K562 (cell line): Measurements from ENCODE around the gene WDR17. TPM values are rescaled to one million over a fixed set of nuclear protein-coding genes. Genes with fewer than 3 reads are reported as not detected.

Experiments
- ATAC-seq: fragments of 200-7000 bp; cut with Tn5 transposase; 3 replicates; pipeline ENCODE4 v1.9.1; 2020; ENCODE audit warnings: moderate library complexity
- BruUV-seq: library from RNA; stranded (reverse); fragments of 400-500 nt; replicated peaks from 2 replicates; lab custom pipeline; 2021; lab: Mats Ljungman, UMichigan
- CTCF ChIA-PET: fragments of 300-600 bp; formaldehyde crosslinking; extraction: SDS; loops from one replicate; lab custom pipeline; 2021; ENCODE audit warnings: low intra/inter-chr PET ratio; lab: Yijun Ruan, JAX
- POLR2A ChIA-PET: fragments of 300-600, 350-650 bp; sonication (Branson Sonifier 250); formaldehyde crosslinking; extraction: SDS; loops from one replicate; lab custom pipeline; 2021; ENCODE audit warnings: antibody characterized with exemption, inconsistent platforms; lab: Yijun Ruan, JAX
- DNase-seq, 4 experiments: peaks; one replicate each; pipeline versions ENCODE4 v3.0.0 to v3.0.0-alpha.2; 2011 to 2018; ENCODE audit warnings: low spot score in 3 of 4, mixed read lengths in 3 of 4; ENCODE audit errors: extremely low read depth in 1 of 4
- FAIRE-seq: peaks from 2 replicates; lab custom pipeline; 2011; peaks lifted over from hg19 to GRCh38; lab: Jason Lieb, UNC
- H2AFZ ChIP-seq: 2 replicates; pipeline ENCODE4 v1.6.0; 2011; ENCODE audit warnings: low read depth, low read length, control low read depth, inconsistent platforms
- H3K27ac ChIP-seq: fragments of 200-600 bp; 3 replicates; pipeline ENCODE4 v1.8.0; 2011; ENCODE audit warnings: low read depth, mild to moderate bottlenecking, control low read depth, inconsistent platforms, low read length, moderate library complexity, mixed read lengths; ENCODE audit errors: extremely low read depth
- H3K27me3 ChIP-seq, 2 experiments: fragments of 300-600 bp in 1 of 2; 2 replicates in 1 of 2; 3 replicates in 1 of 2; pipeline versions ENCODE4 v1.6.0 to v1.8.0; 2011; ENCODE audit warnings: inconsistent platforms in 2 of 2, low read length in 2 of 2, mild to moderate bottlenecking in 1 of 2, mixed read lengths in 1 of 2, moderate library complexity in 1 of 2; ENCODE audit not compliant: control insufficient read depth in 2 of 2, insufficient read depth in 2 of 2
- H3K36me3 ChIP-seq: fragments of 300-600 bp; 3 replicates; pipeline ENCODE4 v1.8.0; 2011; ENCODE audit warnings: mild to moderate bottlenecking, low read length, inconsistent platforms; ENCODE audit not compliant: control insufficient read depth, insufficient read depth
- H3K4me1 ChIP-seq, 2 experiments: fragments of 200-600 bp in 1 of 2; replicated peaks in 1 of 2; 2 replicates in 1 of 2; 3 replicates in 1 of 2; pipeline versions ENCODE4 v1.5.1 to v1.8.0; 2011; ENCODE audit warnings: inconsistent platforms in 2 of 2, low read length in 2 of 2, mild to moderate bottlenecking in 1 of 2, mixed read lengths in 1 of 2, moderate library complexity in 1 of 2; ENCODE audit not compliant: control insufficient read depth in 2 of 2, insufficient read depth in 2 of 2
- H3K4me2 ChIP-seq: 2 replicates; pipeline ENCODE4 v1.6.1; 2011; ENCODE audit warnings: low read length, control low read depth, inconsistent platforms, mixed read lengths; ENCODE audit not compliant: insufficient read depth
- H3K4me3 ChIP-seq: fragments of 200-600 bp; sonication (generic), shearing (Covaris generic); 2 replicates; pipeline ENCODE4 v1.5.1; 2016; ENCODE audit warnings: control low read depth, inconsistent platforms
- H3K79me2 ChIP-seq: fragments of 200-600 bp; 3 replicates; pipeline ENCODE4 v1.8.0; 2011; ENCODE audit warnings: low read length, inconsistent platforms; ENCODE audit not compliant: control insufficient read depth, insufficient read depth
- H3K9ac ChIP-seq, 2 experiments: 2 replicates each; pipeline versions ENCODE4 v1.6.0 to v1.6.1; 2011; ENCODE audit warnings: low read depth in 2 of 2, low read length in 2 of 2, control low read depth in 1 of 2, inconsistent platforms in 1 of 2, mild to moderate bottlenecking in 1 of 2, mixed read lengths in 1 of 2; ENCODE audit not compliant: insufficient read depth in 1 of 2
- H3K9me1 ChIP-seq: one replicate; pipeline ENCODE4 v1.6.0; 2011; ENCODE audit warnings: inconsistent platforms, mild to moderate bottlenecking, low read length, moderate library complexity; ENCODE audit not compliant: control insufficient read depth, insufficient read depth
- H3K9me3 ChIP-seq: replicated peaks from 2 replicates; pipeline ENCODE4 v1.5.1; 2011; ENCODE audit warnings: low read depth, low read length, inconsistent platforms; ENCODE audit not compliant: control insufficient read depth, insufficient read depth
- H4K20me1 ChIP-seq: replicated peaks from 2 replicates; pipeline ENCODE4 v1.6.1; 2011; ENCODE audit warnings: low read length, inconsistent platforms, mixed read lengths; ENCODE audit not compliant: control insufficient read depth, insufficient read depth
- PBX2 ChIP-seq, 2 experiments: IDR thresholded peaks in 1 of 2; conservative IDR thresholded peaks in 1 of 2; 2 replicates each; pipeline ENCODE4 v1.6.1; 2016; ENCODE audit warnings: low read depth in 2 of 2, mild to moderate bottlenecking in 1 of 2, missing compliant biosample characterization in 1 of 2, missing genetic modification characterization in 1 of 2, moderate library complexity in 1 of 2
- SRSF1 ChIP-seq: fragments of 200-400 bp; formaldehyde crosslinking; IDR thresholded peaks from 2 replicates; pipeline ENCODE4 v1.6.1; 2017; ENCODE audit warnings: mild to moderate bottlenecking, low read depth, low read length, moderate library complexity
- U2AF2 ChIP-seq: fragments of 200-400 bp; formaldehyde crosslinking; optimal IDR thresholded peaks from 2 replicates; pipeline ENCODE3; 2017; ENCODE audit warnings: low read depth, mild to moderate bottlenecking, low read length
- USF1 ChIP-seq: sonication (generic); formaldehyde crosslinking; IDR thresholded peaks from 2 replicates; pipeline ENCODE4 v1.9.0; 2022; ENCODE audit warnings: mild to moderate bottlenecking, missing genetic modification reagents
- in situ Hi-C: fragments of 300-500 bp; cut with MboI; formaldehyde crosslinking; loops from 4 replicates; pipeline ENCODE4 v1.15.0; 2018; ENCODE audit warnings: inconsistent platforms, mixed read lengths
- intact Hi-C: fragments of 100-400 bp; cut with micrococcal nuclease; formaldehyde crosslinking; loops from 2 replicates; pipeline ENCODE4 v1.14.2; 2022
- polyA plus RNA-seq, 8 experiments: library from polyadenylated mRNA; depleted of rRNA in 4 of 8; stranded (reverse) in 5 of 8; unstranded in 3 of 8; fragments of >200 nt; fragmentation: Nextera tagmentation in 2 of 8; fragmentation: Illumina TruSeq in 1 of 8; extraction: Ambion mirVana in 2 of 8; extraction: Trizol in 1 of 8; gene quantifications; 2 replicates each; pipeline versions ENCODE4 v1.2.1 to v1.2.3, GENCODE V29; 2011 to 2014; ENCODE audit warnings: inconsistent platforms in 1 of 8, missing spikeins in 1 of 8
- total RNA-seq, 7 experiments: library from RNA; depleted of rRNA in 6 of 7; stranded (reverse); fragments of >200 nt in 6 of 7; fragmentation: Illumina TruSeq in 2 of 7; extraction: Trizol in 2 of 7; gene quantifications; 2 replicates each; pipeline versions ENCODE4 v1.2.1 to v1.2.3, GENCODE V29; 2011 to 2021; ENCODE audit warnings: low replicate concordance in 1 of 7

WDR17 gene
- total and polyA plus RNA-seq, 9 of the 15 experiments (the other 6 are each of a cell fraction or from before 2014, with no cell fraction given), result 0.04 to 0.07 TPM; not detected in 7

- ChIA-PET CTCF (no interaction called here), POLR2A (no interaction called here)
- H3K4me2 ChIP-seq, result no peak overlapping the region
- in situ Hi-C loops (no loop called here), intact Hi-C loops (no loop called here)
- no peak overlapping the region for H3K4me3 ChIP-seq
- FAIRE-seq (no peak), ATAC-seq (no peak), DNase-seq (no peak)
- no peaks in the 10 kb centered on the region for H3K79me2 ChIP-seq
- no peaks in the 10 kb centered on the region for H4K20me1 ChIP-seq
- no peak overlapping the region for H3K9ac ChIP-seq
- no peak overlapping the region for H2AFZ ChIP-seq
- no peak overlapping the region for H3K27ac ChIP-seq
- H3K9me1 ChIP-seq, result no peaks in the 10 kb centered on the region
- BruUV-seq, result no TSS peak
- H3K4me1 ChIP-seq, result no peaks in the 10 kb centered on the region
- H3K36me3 ChIP-seq, result no peaks in the 10 kb centered on the region
- H3K27me3 ChIP-seq, result no peaks in the 10 kb centered on the region
- TF ChIP-seq SRSF1 (no peak), USF1 (no peak), U2AF2 (no peak), PBX2 (CRISPR knock-in tag; IDR thresholded peaks at IDR 0.05; ENCODE audit: low read depth) (no peak), PBX2 (tag; conservative IDR thresholded peaks at IDR 0.05; ENCODE audit: low read depth) (no peak)
- 0 out of 2 replicates have a peak, but pooled peaks cover 2% of the 10 kb centered on the region for H3K9me3 ChIP-seq
Observed at GRCh38 chr4:176077561-176077960, 11.9 kb downstream of the WDR17 start.
